Measurements from ENCODE around the gene SIAH2.

Gene SIAH2

GRCh38 chr3:150729682-150730360 lies 33.1 kb downstream of the SIAH2 start:
- DNase-seq (ENCODE audit: low read depth), result no peak
- TF ChIP-seq, protein P1, sequence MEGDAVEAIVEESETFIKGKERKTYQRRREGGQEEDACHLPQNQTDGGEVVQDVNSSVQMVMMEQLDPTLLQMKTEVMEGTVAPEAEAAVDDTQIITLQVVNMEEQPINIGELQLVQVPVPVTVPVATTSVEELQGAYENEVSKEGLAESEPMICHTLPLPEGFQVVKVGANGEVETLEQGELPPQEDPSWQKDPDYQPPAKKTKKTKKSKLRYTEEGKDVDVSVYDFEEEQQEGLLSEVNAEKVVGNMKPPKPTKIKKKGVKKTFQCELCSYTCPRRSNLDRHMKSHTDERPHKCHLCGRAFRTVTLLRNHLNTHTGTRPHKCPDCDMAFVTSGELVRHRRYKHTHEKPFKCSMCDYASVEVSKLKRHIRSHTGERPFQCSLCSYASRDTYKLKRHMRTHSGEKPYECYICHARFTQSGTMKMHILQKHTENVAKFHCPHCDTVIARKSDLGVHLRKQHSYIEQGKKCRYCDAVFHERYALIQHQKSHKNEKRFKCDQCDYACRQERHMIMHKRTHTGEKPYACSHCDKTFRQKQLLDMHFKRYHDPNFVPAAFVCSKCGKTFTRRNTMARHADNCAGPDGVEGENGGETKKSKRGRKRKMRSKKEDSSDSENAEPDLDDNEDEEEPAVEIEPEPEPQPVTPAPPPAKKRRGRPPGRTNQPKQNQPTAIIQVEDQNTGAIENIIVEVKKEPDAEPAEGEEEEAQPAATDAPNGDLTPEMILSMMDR (IDR thresholded peaks at IDR 0.05; ENCODE audit: low read depth, low read length, missing control alignments), result no peak
- no peak overlapping the region for H3K4me3 ChIP-seq (ENCODE audit: low read depth, low read length)

GRCh38 chr3:150727653-150728502 lies 35.1 kb downstream of the SIAH2 start:
- no peak for DNase-seq (ENCODE audit: low read depth)
- H3K4me3 ChIP-seq (ENCODE audit: low read depth, low read length), result no peak overlapping the region
- TF ChIP-seq, protein P1 (IDR thresholded peaks at IDR 0.05; ENCODE audit: low read depth, low read length, missing control alignments), result no peak

DNA sequence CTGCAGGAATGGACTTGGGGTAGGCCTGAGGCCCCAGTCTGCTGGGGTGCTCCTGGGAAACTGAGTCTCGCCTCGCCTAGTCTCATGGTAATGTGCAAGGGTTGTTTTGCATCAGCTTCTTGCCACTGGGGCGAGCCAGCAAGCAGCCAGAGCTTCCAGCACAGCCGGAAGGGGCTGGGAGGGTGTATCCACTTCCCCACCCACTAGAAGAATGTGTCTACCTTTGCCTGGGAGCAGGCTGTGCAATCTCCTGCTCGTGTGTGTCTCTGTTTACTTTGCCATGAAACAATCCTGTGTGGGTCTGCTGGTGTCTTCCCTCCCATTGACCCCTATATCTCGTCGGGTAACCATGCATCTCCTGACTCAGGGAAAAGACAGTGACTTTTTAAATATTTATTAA lies 37.4 kb downstream of the SIAH2 start:
- H3K4me3 ChIP-seq (ENCODE audit: low read depth, low read length), result no peak overlapping the region
- no peak for DNase-seq (ENCODE audit: low read depth)
- TF ChIP-seq, protein P1 (IDR thresholded peaks at IDR 0.05; ENCODE audit: low read depth, low read length, missing control alignments), result no peak

DNA sequence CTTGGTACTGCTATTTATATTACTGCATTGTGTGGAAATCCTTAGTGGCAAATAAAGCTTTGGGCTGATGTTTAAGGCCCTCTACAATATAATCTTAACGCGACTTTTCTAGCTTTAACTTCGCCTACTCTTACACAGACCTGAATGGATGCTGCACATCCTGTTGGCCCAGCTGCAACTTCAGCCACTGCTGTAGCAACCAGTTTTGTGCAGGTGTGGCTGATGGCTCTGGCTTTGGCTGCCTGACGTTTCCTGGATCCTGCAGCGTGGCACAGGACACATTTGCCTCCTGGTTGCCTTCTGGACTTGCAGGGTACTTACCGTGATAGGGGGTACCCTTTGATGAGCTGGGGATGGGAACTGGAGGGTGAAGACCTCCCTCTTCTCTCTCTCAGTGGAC lies 39.0 kb downstream of the SIAH2 start:
- H3K4me3 ChIP-seq (ENCODE audit: low read depth, low read length), result no peak overlapping the region
- TF ChIP-seq, protein P1 (IDR thresholded peaks at IDR 0.05; ENCODE audit: low read depth, low read length, missing control alignments), result no peak
- DNase-seq (ENCODE audit: low read depth), result no peak

DNA sequence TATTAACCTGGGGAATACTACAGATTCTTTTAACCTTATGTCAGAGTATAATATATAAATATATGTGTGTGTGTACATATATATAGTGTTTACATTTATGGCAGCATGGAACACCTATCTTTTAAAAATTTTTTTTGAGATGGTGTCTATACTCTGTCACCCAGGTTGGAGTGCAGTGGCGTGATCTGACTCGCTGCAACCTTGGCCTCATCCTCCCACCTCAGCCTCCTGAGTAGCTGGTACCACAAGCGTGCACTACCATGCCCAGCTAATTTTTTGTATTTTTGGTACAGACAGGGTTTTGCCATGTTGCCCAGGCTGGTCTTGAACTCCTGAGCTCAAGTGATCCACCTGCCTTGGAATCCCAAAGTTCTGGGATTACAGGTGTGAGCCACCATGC lies 40.7 kb downstream of the SIAH2 start:
- TF ChIP-seq, protein P1 (IDR thresholded peaks at IDR 0.05; ENCODE audit: low read depth, low read length, missing control alignments), result no peak
- H3K4me3 ChIP-seq (ENCODE audit: low read depth, low read length), result no peak overlapping the region
- no peak for DNase-seq (ENCODE audit: low read depth)

- no peak for DNase-seq (ENCODE audit: low read depth)
- TF ChIP-seq, protein P1 (IDR thresholded peaks at IDR 0.05; ENCODE audit: low read depth, low read length, missing control alignments), result peak; percentile 54
- no peak overlapping the region for H3K4me3 ChIP-seq (ENCODE audit: low read depth, low read length)
Measured at GRCh38 chr3:150721285-150722130, 41.5 kb downstream of the SIAH2 start.

Data from GM12864 (cell line).